ENCODE results near the gene PBX3. TPM values are rescaled to one million over a fixed set of nuclear protein-coding genes. Genes with fewer than 3 reads are reported as not detected.

PBX3 gene
- total and polyA plus RNA-seq, 4 donors, result 7.3 to 18.9 (median 11.1) TPM

DNA sequence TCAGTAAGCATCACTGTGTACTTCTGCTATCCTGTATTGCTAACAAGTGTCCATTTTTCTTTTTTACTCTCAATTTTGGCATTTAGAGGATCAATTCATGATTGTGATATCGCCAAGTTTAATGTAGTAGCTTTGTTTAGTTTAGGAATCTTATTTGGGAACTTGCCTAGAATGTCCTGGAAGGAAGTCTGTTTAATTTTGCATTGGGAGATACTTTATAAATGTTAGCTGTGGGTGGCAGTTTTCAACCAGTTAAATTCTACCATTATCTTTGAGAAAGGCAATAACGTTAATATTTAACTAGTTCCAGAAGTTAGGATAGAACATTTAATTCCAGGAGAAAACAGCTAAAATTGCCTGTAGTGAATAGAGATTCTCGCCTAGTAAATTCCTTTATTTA lies 78.6 kb downstream of the PBX3 start:
- H3K27ac ChIP-seq (ENCODE audit: low read depth in 1 of 2, low read length in 2 of 2), result peak overlapping the region in 1 of 2 donors; percentile 45
- H3K9me3 ChIP-seq (ENCODE audit: control insufficient read depth in 4 of 4, low read length in 3 of 4), result no peaks in the 10 kb centered on the region
- H3K4me3 ChIP-seq (ENCODE audit: low read depth in 1 of 3, low read length in 3 of 3), result no peak overlapping the region
- H3K9ac ChIP-seq (ENCODE audit: low read depth in 1 of 2, low read length in 2 of 2), result no peak overlapping the region
- no peak for DNase-seq (ENCODE audit: low spot score)
- TF ChIP-seq, protein P1, sequence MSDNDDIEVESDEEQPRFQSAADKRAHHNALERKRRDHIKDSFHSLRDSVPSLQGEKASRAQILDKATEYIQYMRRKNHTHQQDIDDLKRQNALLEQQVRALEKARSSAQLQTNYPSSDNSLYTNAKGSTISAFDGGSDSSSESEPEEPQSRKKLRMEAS (IDR thresholded peaks at IDR 0.05), result no peak
- peak in 1 of 2 donors; percentile 14 for TF ChIP-seq RXRA (IDR thresholded peaks at IDR 0.05)
- peak; percentile 32 to 49 for TF ChIP-seq RAD21 (IDR thresholded peaks at IDR 0.05)
- TF ChIP-seq HNF4A (conservative IDR thresholded peaks at IDR 0.05), result peak in 1 of 2 donors; percentile 21
- peak; percentile 6 for TF ChIP-seq FOXA1 (IDR thresholded peaks at IDR 0.05)
- TF ChIP-seq, protein P2, sequence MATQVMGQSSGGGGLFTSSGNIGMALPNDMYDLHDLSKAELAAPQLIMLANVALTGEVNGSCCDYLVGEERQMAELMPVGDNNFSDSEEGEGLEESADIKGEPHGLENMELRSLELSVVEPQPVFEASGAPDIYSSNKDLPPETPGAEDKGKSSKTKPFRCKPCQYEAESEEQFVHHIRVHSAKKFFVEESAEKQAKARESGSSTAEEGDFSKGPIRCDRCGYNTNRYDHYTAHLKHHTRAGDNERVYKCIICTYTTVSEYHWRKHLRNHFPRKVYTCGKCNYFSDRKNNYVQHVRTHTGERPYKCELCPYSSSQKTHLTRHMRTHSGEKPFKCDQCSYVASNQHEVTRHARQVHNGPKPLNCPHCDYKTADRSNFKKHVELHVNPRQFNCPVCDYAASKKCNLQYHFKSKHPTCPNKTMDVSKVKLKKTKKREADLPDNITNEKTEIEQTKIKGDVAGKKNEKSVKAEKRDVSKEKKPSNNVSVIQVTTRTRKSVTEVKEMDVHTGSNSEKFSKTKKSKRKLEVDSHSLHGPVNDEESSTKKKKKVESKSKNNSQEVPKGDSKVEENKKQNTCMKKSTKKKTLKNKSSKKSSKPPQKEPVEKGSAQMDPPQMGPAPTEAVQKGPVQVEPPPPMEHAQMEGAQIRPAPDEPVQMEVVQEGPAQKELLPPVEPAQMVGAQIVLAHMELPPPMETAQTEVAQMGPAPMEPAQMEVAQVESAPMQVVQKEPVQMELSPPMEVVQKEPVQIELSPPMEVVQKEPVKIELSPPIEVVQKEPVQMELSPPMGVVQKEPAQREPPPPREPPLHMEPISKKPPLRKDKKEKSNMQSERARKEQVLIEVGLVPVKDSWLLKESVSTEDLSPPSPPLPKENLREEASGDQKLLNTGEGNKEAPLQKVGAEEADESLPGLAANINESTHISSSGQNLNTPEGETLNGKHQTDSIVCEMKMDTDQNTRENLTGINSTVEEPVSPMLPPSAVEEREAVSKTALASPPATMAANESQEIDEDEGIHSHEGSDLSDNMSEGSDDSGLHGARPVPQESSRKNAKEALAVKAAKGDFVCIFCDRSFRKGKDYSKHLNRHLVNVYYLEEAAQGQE (IDR thresholded peaks at IDR 0.05), result peak; percentile 42
- no peak for TF ChIP-seq GABPA (IDR thresholded peaks at IDR 0.05 in 1 of 2, conservative IDR thresholded peaks at IDR 0.05 in 1 of 2)
- TF ChIP-seq, protein P3, sequence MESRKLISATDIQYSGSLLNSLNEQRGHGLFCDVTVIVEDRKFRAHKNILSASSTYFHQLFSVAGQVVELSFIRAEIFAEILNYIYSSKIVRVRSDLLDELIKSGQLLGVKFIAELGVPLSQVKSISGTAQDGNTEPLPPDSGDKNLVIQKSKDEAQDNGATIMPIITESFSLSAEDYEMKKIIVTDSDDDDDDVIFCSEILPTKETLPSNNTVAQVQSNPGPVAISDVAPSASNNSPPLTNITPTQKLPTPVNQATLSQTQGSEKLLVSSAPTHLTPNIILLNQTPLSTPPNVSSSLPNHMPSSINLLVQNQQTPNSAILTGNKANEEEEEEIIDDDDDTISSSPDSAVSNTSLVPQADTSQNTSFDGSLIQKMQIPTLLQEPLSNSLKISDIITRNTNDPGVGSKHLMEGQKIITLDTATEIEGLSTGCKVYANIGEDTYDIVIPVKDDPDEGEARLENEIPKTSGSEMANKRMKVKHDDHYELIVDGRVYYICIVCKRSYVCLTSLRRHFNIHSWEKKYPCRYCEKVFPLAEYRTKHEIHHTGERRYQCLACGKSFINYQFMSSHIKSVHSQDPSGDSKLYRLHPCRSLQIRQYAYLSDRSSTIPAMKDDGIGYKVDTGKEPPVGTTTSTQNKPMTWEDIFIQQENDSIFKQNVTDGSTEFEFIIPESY (IDR thresholded peaks at IDR 0.05), result peak; percentile 37
- TF ChIP-seq SP1 (IDR thresholded peaks at IDR 0.05), result peak; percentile 22
- TF ChIP-seq YY1 (IDR thresholded peaks at IDR 0.05), result peak; percentile 64
- TF ChIP-seq NR2F2 (IDR thresholded peaks at IDR 0.05), result no peak
- TF ChIP-seq TAF1 (conservative IDR thresholded peaks at IDR 0.05), result no peak
- TF ChIP-seq EGR1 (IDR thresholded peaks at IDR 0.05; ENCODE audit: low read depth in 2 of 2), result no peak
- TF ChIP-seq, protein P4, sequence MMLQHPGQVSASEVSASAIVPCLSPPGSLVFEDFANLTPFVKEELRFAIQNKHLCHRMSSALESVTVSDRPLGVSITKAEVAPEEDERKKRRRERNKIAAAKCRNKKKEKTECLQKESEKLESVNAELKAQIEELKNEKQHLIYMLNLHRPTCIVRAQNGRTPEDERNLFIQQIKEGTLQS (IDR thresholded peaks at IDR 0.05), result no peak
- 31% methylated on average over 3 of the region's 3 CpGs for WGBS
- no peaks in the 10 kb centered on the region for H3K27me3 ChIP-seq (ENCODE audit: control insufficient read depth in 4 of 4, insufficient read depth in 4 of 4, low read length in 3 of 4)
- H3K4me1 ChIP-seq (ENCODE audit: control insufficient read depth in 4 of 4, insufficient read depth in 4 of 4, low read length in 3 of 4), result peaks cover 2 to 9% (median 4%) of the 10 kb centered on the region in 4 donors
- H3K36me3 ChIP-seq (ENCODE audit: control insufficient read depth in 4 of 4, insufficient read depth in 3 of 4, low read depth in 1 of 4, low read length in 3 of 4), result no peaks in the 10 kb centered on the region

DNA sequence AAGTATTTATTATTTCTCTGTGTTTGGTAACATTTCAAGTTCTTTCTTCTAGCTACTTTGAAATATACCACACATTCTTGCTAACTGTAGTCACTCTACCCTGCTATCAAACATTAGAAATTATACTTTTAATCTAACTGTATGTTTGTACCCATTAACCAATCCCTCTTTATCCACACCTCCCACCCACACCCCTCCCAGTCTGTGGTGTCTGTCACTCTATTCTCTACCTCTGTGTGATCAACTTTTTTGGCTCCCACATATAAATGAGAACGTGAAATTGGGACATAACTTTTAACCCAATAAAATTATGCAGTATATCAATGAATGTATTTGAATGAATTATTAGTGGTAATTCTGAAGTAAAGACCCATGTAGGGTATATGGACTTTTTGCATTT lies 79.7 kb downstream of the PBX3 start:
- Histone ChIP-seq H3K27ac (ENCODE audit: low read depth in 1 of 2, low read length in 2 of 2) (no peak overlapping the region), H3K36me3 (ENCODE audit: control insufficient read depth in 4 of 4, insufficient read depth in 3 of 4, low read depth in 1 of 4, low read length in 3 of 4) (no peaks in the 10 kb centered on the region), H3K9ac (ENCODE audit: low read depth in 1 of 2, low read length in 2 of 2) (no peak overlapping the region), H3K4me3 (ENCODE audit: low read depth in 1 of 3, low read length in 3 of 3) (no peak overlapping the region), H3K9me3 (ENCODE audit: control insufficient read depth in 4 of 4, low read length in 3 of 4) (no peaks in the 10 kb centered on the region), H3K4me1 (ENCODE audit: control insufficient read depth in 4 of 4, insufficient read depth in 4 of 4, low read length in 3 of 4) (peaks cover 2 to 9% (median 4%) of the 10 kb centered on the region in 4 donors), H3K27me3 (ENCODE audit: control insufficient read depth in 4 of 4, insufficient read depth in 4 of 4, low read length in 3 of 4) (no peaks in the 10 kb centered on the region)
- TF ChIP-seq, protein P1 (IDR thresholded peaks at IDR 0.05), result no peak
- TF ChIP-seq NR2F2 (IDR thresholded peaks at IDR 0.05) (no peak), RXRA (IDR thresholded peaks at IDR 0.05) (no peak)
- TF ChIP-seq, protein P2 (IDR thresholded peaks at IDR 0.05), result no peak
- TF ChIP-seq, protein P3 (IDR thresholded peaks at IDR 0.05), result no peak
- 69% methylated on average over 1 of the region's 1 CpG for WGBS
- no peak for DNase-seq (ENCODE audit: low spot score)
